AG04449 (cell line): ENCODE results near the gene PLA2G3.

ENCODE experiments used
- CTCF ChIA-PET: fragments of 350-600 bp; formaldehyde crosslinking; extraction: SDS; loops from one replicate; lab custom pipeline; 2021; ENCODE audit warnings: antibody characterized with exemption; lab: Yijun Ruan, JAX
- POLR2A ChIA-PET: fragments of 400-600, 350-600 bp; formaldehyde crosslinking; extraction: SDS; loops from one replicate; lab custom pipeline; 2020; ENCODE audit warnings: antibody characterized with exemption, inconsistent platforms; lab: Yijun Ruan, JAX
- DNase-seq: peaks from one replicate; pipeline ENCODE4 v3.0.0-alpha.2; 2010; ENCODE audit warnings: low read depth, low spot score
- H3K4me3 ChIP-seq: 2 replicates; pipeline ENCODE4 v1.5.1; 2011; ENCODE audit warnings: low read depth, mild to moderate bottlenecking, control low read depth, low read length
- TF ChIP-seq, protein P1 (sequence below): IDR thresholded peaks from one replicate; pipeline ENCODE4 v1.5.1; 2011; ENCODE audit warnings: mild to moderate bottlenecking, moderate library complexity, low read length, control low read depth, inconsistent platforms; ENCODE audit not compliant: insufficient read depth; ENCODE audit errors: missing control alignments

The PLA2G3 gene

DNA sequence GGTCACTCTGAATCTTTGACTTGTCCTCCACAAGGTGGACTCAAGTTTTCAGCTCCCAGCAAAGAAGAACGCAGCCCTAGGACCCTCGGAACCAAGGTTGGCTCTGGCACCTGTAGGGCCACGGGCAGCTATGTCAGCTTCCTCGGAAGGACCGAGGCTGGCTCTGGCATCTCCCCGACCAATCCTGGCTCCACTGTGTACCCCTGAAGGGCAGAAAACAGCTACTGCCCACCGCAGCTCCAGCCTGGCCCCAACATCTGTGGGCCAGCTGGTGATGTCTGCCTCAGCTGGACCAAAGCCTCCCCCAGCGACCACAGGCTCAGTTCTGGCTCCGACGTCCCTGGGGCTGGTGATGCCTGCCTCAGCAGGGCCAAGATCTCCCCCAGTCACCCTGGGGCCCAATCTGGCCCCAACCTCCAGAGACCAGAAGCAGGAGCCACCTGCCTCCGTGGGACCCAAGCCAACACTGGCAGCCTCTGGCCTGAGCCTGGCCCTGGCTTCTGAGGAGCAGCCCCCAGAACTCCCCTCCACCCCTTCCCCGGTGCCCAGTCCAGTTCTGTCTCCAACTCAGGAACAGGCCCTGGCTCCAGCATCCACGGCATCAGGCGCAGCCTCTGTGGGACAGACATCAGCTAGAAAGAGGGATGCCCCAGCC lies 15.4 kb downstream of the PLA2G3 start:
- POLR2A ChIA-PET: interaction anchor here (1.8 kb wide), 1 partner anchor 18 kb away, joined by 5 read pairs; the partner anchor contains the start of gene SELENOM
- TF ChIP-seq, protein P1, sequence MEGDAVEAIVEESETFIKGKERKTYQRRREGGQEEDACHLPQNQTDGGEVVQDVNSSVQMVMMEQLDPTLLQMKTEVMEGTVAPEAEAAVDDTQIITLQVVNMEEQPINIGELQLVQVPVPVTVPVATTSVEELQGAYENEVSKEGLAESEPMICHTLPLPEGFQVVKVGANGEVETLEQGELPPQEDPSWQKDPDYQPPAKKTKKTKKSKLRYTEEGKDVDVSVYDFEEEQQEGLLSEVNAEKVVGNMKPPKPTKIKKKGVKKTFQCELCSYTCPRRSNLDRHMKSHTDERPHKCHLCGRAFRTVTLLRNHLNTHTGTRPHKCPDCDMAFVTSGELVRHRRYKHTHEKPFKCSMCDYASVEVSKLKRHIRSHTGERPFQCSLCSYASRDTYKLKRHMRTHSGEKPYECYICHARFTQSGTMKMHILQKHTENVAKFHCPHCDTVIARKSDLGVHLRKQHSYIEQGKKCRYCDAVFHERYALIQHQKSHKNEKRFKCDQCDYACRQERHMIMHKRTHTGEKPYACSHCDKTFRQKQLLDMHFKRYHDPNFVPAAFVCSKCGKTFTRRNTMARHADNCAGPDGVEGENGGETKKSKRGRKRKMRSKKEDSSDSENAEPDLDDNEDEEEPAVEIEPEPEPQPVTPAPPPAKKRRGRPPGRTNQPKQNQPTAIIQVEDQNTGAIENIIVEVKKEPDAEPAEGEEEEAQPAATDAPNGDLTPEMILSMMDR: no peak
- no peak for DNase-seq
- no peak overlapping the region for H3K4me3 ChIP-seq
- CTCF ChIA-PET: interaction anchor here (0.8 to 1.6 kb wide), 5 partner anchors 14 to 39 kb away, joined by 3 to 11 read pairs (median 3); partner anchors contain the start of genes PLA2G3, RNF185 and SELENOM

DNA sequence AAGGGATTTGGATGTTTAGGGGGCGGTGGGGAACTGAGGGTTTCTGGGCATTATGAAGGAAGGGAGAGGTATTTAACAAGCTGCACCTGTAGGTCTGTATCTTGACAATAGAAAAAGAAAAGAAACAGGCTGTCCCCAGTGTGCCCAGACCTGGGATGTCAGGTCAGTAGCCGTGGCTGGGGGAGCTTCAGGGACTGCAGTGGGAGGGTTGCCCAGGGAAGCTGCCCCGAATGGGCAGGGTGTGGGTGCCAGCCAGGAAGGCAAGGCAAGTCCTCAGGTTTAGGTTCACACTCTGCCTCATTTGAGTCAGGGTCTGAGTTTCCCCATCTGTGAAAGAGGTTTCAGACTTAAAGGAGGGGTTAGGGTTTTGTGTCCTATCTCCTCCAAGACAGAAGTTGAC lies 16.0 kb downstream of the PLA2G3 start:
- no peak for DNase-seq
- POLR2A ChIA-PET: interaction anchor here (1.8 kb wide), 1 partner anchor 17 kb away, joined by 5 read pairs; the partner anchor contains the start of gene SELENOM
- TF ChIP-seq, protein P1: no peak
- CTCF ChIA-PET: interaction anchor here (0.8 to 1.6 kb wide), 4 partner anchors 16 to 40 kb away, joined by 3 to 11 read pairs (median 3); partner anchors contain the start of genes PLA2G3, RNF185 and SELENOM
- H3K4me3 ChIP-seq: no peak overlapping the region

GRCh38 chr22:31123292-31123602 lies 17.1 kb downstream of the PLA2G3 start:
- peak overlapping the region; percentile 62 for H3K4me3 ChIP-seq
- POLR2A ChIA-PET: no interaction called here
- CTCF ChIA-PET: interaction anchor here (2.2 kb wide), 1 partner anchor 16 kb away, joined by 8 read pairs; the partner anchor contains the start of gene SELENOM
- DNase-seq: no peak
- TF ChIP-seq, protein P1: no peak

DNA sequence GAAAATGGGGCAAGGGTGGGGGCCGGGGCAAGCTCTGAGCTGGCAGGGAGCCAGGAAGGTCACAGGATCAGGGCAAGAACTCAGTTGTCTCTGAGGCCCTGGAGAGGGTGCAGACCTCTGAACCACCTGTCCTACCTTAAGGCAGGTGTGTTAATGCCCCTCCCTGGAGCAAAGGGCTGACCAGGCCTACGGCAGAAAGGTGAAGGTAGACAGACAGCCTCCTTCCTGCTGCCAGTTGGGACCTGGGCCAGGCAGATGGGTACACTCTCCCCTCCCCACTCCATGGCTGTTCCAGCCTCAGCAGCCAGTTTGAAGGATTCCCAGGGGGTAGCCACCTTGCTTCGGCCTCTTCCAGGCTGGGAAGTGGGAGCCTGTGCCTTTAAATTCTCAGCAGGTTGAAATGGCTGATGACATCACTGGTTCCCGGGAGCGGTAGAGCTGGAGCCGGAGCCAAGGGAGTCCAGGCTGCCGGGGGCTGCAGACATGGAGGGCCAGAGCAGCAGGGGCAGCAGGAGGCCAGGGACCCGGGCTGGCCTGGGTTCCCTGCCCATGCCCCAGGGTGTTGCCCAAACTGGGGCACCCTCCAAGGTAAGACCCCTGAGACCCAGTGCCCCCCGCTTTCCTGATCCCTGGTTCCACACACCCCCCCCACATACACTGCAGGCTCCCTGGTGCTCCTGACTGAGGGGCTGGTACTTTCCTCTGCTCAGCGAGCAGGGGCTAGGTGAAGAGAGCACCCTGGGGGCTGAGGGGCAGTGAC lies 17.6 kb downstream of the PLA2G3 start, which contains the start of gene INPP5J:
INPP5J (plus strand) TSS at position 435 of the 760 bp plus-strand sequence; CDS start at position 484, 49 bp downstream.
- ChIA-PET CTCF (interaction anchor here (0.8 to 2.2 kb wide), 3 partner anchors 15 to 150 kb away, joined by 3 to 8 read pairs (median 4); partner anchors contain the start of gene SELENOM), POLR2A (no interaction called here)
- peak within 1 kb of the TSS; percentile 62 for H3K4me3 ChIP-seq
- TF ChIP-seq, protein P1: no peak
- DNase-seq: no peak

GRCh38 chr22:31122196-31122531 lies 18.1 kb downstream of the PLA2G3 start:
- ChIA-PET CTCF (interaction anchor here (0.8 to 2.2 kb wide), 3 partner anchors 14 to 150 kb away, joined by 3 to 8 read pairs (median 4); partner anchors contain the start of gene SELENOM), POLR2A (no interaction called here)
- TF ChIP-seq, protein P1: no peak
- no peak overlapping the region for H3K4me3 ChIP-seq
- no peak for DNase-seq
